ENCODE measurements around the gene MDH2. TPM values are rescaled to one million over a fixed set of nuclear protein-coding genes. Genes with fewer than 3 reads are reported as not detected.
A peak's percentile ranks its signal among the peaks of the same experiment; 100 is the strongest.

Gene MDH2
- total RNA-seq, 4 donors from 2014 or later: 91.3 to 181 (median 105) TPM

GRCh38 chr7:76060842-76061241, 12.9 kb downstream of the MDH2 start:
- no peaks in the 10 kb centered on the region for H3K27me3 ChIP-seq
- H3K27ac ChIP-seq (replicated peaks in 1 of 4): peak overlapping the region in 1 of 4 donors; percentile 18
- TF ChIP-seq POLR2A (IDR thresholded peaks at IDR 0.05; ENCODE audit: low read depth): no peak
- TF ChIP-seq EP300 (IDR thresholded peaks at IDR 0.05): no peak
- H3K9me3 ChIP-seq: no peaks in the 10 kb centered on the region
- H3K36me3 ChIP-seq: peaks cover 67 to 98% (median 95%) of the 10 kb centered on the region in 4 donors
- intact Hi-C loops (cut with DNase I): no loop called here
- 75% methylated on average over 5 of the region's 6 CpGs for WGBS
- peaks cover 4 to 22% (median 14%) of the 10 kb centered on the region in 4 donors for H3K4me1 ChIP-seq
- H3K4me3 ChIP-seq: no peak overlapping the region
- no peak for DNase-seq (ENCODE audit: extremely low spot score)

GRCh38 chr7:76062254-76062653, 14.3 kb downstream of the MDH2 start:
- intact Hi-C loops (cut with DNase I): no loop called here
- Histone ChIP-seq H3K4me1 (peaks cover 4 to 27% (median 14%) of the 10 kb centered on the region in 4 donors), H3K9me3 (no peaks in the 10 kb centered on the region), H3K27me3 (no peaks in the 10 kb centered on the region), H3K4me3 (no peak overlapping the region), H3K27ac (replicated peaks in 1 of 4) (no peak overlapping the region), H3K36me3 (peaks cover 77 to 100% (median 99%) of the 10 kb centered on the region in 4 donors)
- TF ChIP-seq EP300 (IDR thresholded peaks at IDR 0.05) (no peak), CTCF (IDR thresholded peaks at IDR 0.05) (no peak), POLR2AphosphoS5 (IDR thresholded peaks at IDR 0.05) (no peak), POLR2A (IDR thresholded peaks at IDR 0.05; ENCODE audit: low read depth) (no peak)
- no peak for DNase-seq (ENCODE audit: extremely low spot score)
- WGBS: 88% methylated on average over 15 of the region's 15 CpGs

- 85% methylated on average over 9 of the region's 10 CpGs for WGBS
- no peak for TF ChIP-seq CTCF (IDR thresholded peaks at IDR 0.05)
- no peak for TF ChIP-seq POLR2AphosphoS5 (IDR thresholded peaks at IDR 0.05)
- TF ChIP-seq EP300 (IDR thresholded peaks at IDR 0.05): no peak
- no peak for TF ChIP-seq POLR2A (IDR thresholded peaks at IDR 0.05; ENCODE audit: low read depth)
- Histone ChIP-seq H3K27me3 (no peaks in the 10 kb centered on the region), H3K4me1 (peaks cover 4 to 32% (median 14%) of the 10 kb centered on the region in 4 donors), H3K4me3 (no peak overlapping the region), H3K36me3 (peaks cover 69 to 98% (median 96%) of the 10 kb centered on the region in 4 donors), H3K9me3 (no peaks in the 10 kb centered on the region), H3K27ac (replicated peaks in 1 of 4) (no peak overlapping the region)
- intact Hi-C loops (cut with DNase I): no loop called here
- DNase-seq (ENCODE audit: extremely low spot score): no peak
Measured at GRCh38 chr7:76063114-76063513, 15.2 kb downstream of the MDH2 start.

GRCh38 chr7:76063525-76063924, 15.6 kb downstream of the MDH2 start:
- H3K9me3 ChIP-seq: no peaks in the 10 kb centered on the region
- peaks cover 65 to 94% (median 92%) of the 10 kb centered on the region in 4 donors for H3K36me3 ChIP-seq
- intact Hi-C loops (cut with DNase I): no loop called here
- no peak for DNase-seq (ENCODE audit: extremely low spot score)
- H3K27me3 ChIP-seq: no peaks in the 10 kb centered on the region
- whole genome bisulfite sequencing: 88% methylated on average over 11 of the region's 14 CpGs
- no peak for TF ChIP-seq POLR2AphosphoS5 (IDR thresholded peaks at IDR 0.05)
- no peak for TF ChIP-seq CTCF (IDR thresholded peaks at IDR 0.05)
- TF ChIP-seq EP300 (IDR thresholded peaks at IDR 0.05): no peak
- TF ChIP-seq POLR2A (IDR thresholded peaks at IDR 0.05; ENCODE audit: low read depth): no peak
- H3K27ac ChIP-seq (replicated peaks in 1 of 4): no peak overlapping the region
- no peak overlapping the region for H3K4me3 ChIP-seq
- H3K4me1 ChIP-seq: peaks cover 4 to 32% (median 14%) of the 10 kb centered on the region in 4 donors

GRCh38 chr7:76064208-76064970, 16.5 kb downstream of the MDH2 start:
- TF ChIP-seq CTCF (IDR thresholded peaks at IDR 0.05): no peak
- no peak for TF ChIP-seq POLR2A (IDR thresholded peaks at IDR 0.05; ENCODE audit: low read depth)
- TF ChIP-seq EP300 (IDR thresholded peaks at IDR 0.05): no peak
- TF ChIP-seq POLR2AphosphoS5 (IDR thresholded peaks at IDR 0.05): no peak
- no peak for DNase-seq (ENCODE audit: extremely low spot score)
- 94% methylated on average over 17 of the region's 24 CpGs for WGBS
- Histone ChIP-seq H3K4me1 (peaks cover 13 to 35% (median 21%) of the 10 kb centered on the region in 4 donors), H3K36me3 (peaks cover 56 to 85% (median 84%) of the 10 kb centered on the region in 4 donors), H3K9me3 (no peaks in the 10 kb centered on the region), H3K27me3 (no peaks in the 10 kb centered on the region), H3K27ac (replicated peaks in 1 of 4) (no peak overlapping the region), H3K4me3 (no peak overlapping the region)
- intact Hi-C loops (cut with DNase I): no loop called here
